ENCODE measurements around the gene TMEM107.

DNA sequence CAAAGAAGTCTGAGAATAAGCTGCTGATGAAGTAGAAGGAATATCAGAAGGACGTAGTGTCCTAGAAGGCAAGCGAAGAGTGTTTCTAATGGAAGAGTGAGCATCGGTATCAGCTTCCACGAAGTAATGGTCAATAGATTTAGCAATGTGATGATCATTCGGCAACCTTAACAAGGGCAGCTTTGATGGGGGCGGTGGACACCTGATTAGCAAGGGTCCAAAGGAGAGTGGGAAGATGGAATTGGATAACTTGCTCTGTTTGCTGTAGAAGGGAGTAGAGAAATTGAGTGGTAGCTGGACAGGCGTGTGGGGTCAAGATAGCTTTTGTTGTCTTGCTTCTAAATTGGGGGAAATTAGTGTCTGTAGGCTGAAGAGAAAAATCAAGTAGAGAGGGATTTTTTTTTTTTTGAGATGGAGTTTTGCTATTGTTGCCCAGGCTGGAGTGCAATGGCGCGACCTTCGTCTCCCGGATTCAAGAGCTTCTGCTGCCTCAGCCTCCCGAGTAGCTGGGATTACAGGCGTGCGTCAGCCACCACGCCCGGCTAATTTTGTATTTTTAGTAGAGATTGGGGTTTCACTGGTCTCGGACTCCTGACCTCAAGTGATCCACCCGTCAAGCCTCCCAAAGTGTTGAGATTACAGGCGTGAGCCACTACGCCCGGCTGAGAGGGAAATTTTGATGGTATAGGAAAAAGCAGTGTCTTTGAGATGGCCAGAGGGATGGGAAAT lies 38.4 kb downstream of the TMEM107 start:
- TF ChIP-seq, protein P1, sequence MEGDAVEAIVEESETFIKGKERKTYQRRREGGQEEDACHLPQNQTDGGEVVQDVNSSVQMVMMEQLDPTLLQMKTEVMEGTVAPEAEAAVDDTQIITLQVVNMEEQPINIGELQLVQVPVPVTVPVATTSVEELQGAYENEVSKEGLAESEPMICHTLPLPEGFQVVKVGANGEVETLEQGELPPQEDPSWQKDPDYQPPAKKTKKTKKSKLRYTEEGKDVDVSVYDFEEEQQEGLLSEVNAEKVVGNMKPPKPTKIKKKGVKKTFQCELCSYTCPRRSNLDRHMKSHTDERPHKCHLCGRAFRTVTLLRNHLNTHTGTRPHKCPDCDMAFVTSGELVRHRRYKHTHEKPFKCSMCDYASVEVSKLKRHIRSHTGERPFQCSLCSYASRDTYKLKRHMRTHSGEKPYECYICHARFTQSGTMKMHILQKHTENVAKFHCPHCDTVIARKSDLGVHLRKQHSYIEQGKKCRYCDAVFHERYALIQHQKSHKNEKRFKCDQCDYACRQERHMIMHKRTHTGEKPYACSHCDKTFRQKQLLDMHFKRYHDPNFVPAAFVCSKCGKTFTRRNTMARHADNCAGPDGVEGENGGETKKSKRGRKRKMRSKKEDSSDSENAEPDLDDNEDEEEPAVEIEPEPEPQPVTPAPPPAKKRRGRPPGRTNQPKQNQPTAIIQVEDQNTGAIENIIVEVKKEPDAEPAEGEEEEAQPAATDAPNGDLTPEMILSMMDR (IDR thresholded peaks at IDR 0.05) = no peak
- no peak for TF ChIP-seq POLR2A (IDR thresholded peaks at IDR 0.05)

Data from esophagus squamous epithelium (tissue), 4 donors.